Vagina (tissue), 2 donors: ENCODE measurements around the gene AGPAT4.

ENCODE experiments used
- POLR2A ChIP-seq, 2 donors: fragments of 450-650 bp; IDR thresholded peaks; one replicate each; pipeline ENCODE4 v1.6.1; 2017; ENCODE audit warnings: antibody characterized with exemption in 2 of 2, mild to moderate bottlenecking in 2 of 2, moderate library complexity in 2 of 2
- TF ChIP-seq, protein P1 (sequence below), 3 experiments: fragments of 450-650 bp in 2 of 3; fragments of 200-600 bp in 1 of 3; sonication (generic) in 1 of 3; IDR thresholded peaks; one replicate each; pipeline ENCODE4 v1.5.1; 2017 to 2019; ENCODE audit warnings: antibody characterized with exemption in 3 of 3, mild to moderate bottlenecking in 2 of 3, moderate library complexity in 2 of 3

DNA sequence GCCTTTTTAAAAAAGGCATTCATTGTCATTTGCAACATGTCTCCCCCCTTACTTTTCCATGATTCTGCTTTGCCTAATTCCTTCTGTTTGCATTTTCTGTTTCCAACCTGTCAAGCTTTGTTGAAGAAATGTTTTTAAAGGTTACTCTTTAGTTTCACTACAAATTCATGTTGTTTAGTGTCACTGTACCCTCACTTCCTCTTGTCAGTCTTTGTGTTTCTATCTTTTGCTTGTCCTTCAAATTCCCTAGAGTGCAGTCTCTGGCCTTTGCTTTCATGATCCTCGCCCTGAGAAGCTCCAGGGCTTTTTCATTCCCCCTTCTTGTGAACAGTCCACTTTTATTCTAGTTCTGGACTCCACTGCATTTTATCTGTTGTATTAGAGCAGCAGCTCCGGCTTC, 191.6 kb downstream of the AGPAT4 start:
- TF ChIP-seq, protein P1, sequence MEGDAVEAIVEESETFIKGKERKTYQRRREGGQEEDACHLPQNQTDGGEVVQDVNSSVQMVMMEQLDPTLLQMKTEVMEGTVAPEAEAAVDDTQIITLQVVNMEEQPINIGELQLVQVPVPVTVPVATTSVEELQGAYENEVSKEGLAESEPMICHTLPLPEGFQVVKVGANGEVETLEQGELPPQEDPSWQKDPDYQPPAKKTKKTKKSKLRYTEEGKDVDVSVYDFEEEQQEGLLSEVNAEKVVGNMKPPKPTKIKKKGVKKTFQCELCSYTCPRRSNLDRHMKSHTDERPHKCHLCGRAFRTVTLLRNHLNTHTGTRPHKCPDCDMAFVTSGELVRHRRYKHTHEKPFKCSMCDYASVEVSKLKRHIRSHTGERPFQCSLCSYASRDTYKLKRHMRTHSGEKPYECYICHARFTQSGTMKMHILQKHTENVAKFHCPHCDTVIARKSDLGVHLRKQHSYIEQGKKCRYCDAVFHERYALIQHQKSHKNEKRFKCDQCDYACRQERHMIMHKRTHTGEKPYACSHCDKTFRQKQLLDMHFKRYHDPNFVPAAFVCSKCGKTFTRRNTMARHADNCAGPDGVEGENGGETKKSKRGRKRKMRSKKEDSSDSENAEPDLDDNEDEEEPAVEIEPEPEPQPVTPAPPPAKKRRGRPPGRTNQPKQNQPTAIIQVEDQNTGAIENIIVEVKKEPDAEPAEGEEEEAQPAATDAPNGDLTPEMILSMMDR (IDR thresholded peaks at IDR 0.05) = no peak
- no peak for TF ChIP-seq POLR2A (IDR thresholded peaks at IDR 0.05)
